ENCODE results near the gene ITGAD.

- TF ChIP-seq CTCF (conservative IDR thresholded peaks at IDR 0.05; ENCODE audit: low read depth, low read length) (no peak), EZH2 (IDR thresholded peaks at IDR 0.05; ENCODE audit: low read length, unreplicated experiment) (no peak), EZH2phosphoT487 (IDR thresholded peaks at IDR 0.05; ENCODE audit: borderline replicate concordance, low read length) (no peak)
Observed at GRCh38 chr16:31466381-31466841, 73.3 kb downstream of the ITGAD start.

All from PC-3 (cell line).